Lower lobe of right lung (tissue), 2 donors: ENCODE results near the gene ABHD1. TPM values are rescaled to one million over a fixed set of nuclear protein-coding genes. Genes with fewer than 3 reads are reported as not detected.

Experiments used
- ATAC-seq, 2 donors: fragments of 200-7000 bp; cut with Tn5 transposase; one replicate each; pipeline ENCODE4 v1.9.1; 2020 to 2022; ENCODE audit warnings: mild to moderate bottlenecking in 2 of 2, moderate library complexity in 2 of 2
- DNase-seq: peaks from one replicate; pipeline ENCODE4 v3.0.0-alpha.2; 2020
- H3K27ac ChIP-seq: fragments of 200-600 bp; one replicate; pipeline ENCODE4 v1.8.0; 2022
- H3K27me3 ChIP-seq: fragments of 200-600 bp; one replicate; pipeline ENCODE4 v1.8.0; 2022; ENCODE audit warnings: low read depth
- H3K36me3 ChIP-seq: fragments of 200-600 bp; one replicate; pipeline ENCODE4 v1.8.0; 2022; ENCODE audit warnings: mild to moderate bottlenecking
- H3K4me1 ChIP-seq: fragments of 200-600 bp; one replicate; pipeline ENCODE4 v1.8.0; 2022
- H3K4me3 ChIP-seq: fragments of 200-600 bp; one replicate; pipeline ENCODE4 v1.8.0; 2022; ENCODE audit warnings: mild to moderate bottlenecking
- H3K9me3 ChIP-seq: fragments of 200-600 bp; one replicate; pipeline ENCODE4 v1.8.0; 2022
- CTCF ChIP-seq: fragments of 200-600 bp; IDR thresholded peaks from one replicate; pipeline ENCODE4 v1.8.0; 2022; ENCODE audit warnings: antibody characterized with exemption, mild to moderate bottlenecking
- intact Hi-C: fragments of 100-400 bp; cut with DNase I; formaldehyde crosslinking; loops from one replicate; pipeline ENCODE4 v1.11.0; 2022
- total RNA-seq: library from RNA; stranded (reverse); fragmentation: NEBNext Ultra II Directional; extraction: Animal tissue kit (Norgen Biotek cat#: 25700); gene quantifications from one replicate; pipeline ENCODE4 v1.2.1, GENCODE V29; 2021
- donor health status: DM: no; HTN: yes; CAD: no; lungs with severe emphysema.

The ABHD1 gene
- total RNA-seq, 1 donor from 2014 or later = 0.21 TPM

GRCh38 chr2:27086090-27086723, 37.4 kb upstream of the ABHD1 start:
- intact Hi-C loops = no loop called here
- peak; percentile 95 to 96 for ATAC-seq
- no peaks in the 10 kb centered on the region for H3K9me3 ChIP-seq
- no peaks in the 10 kb centered on the region for H3K36me3 ChIP-seq
- peak overlapping the region; percentile 92 for H3K27ac ChIP-seq
- peaks cover 38% of the 10 kb centered on the region for H3K4me1 ChIP-seq
- H3K27me3 ChIP-seq = no peaks in the 10 kb centered on the region
- DNase-seq = peak; percentile 96
- peak overlapping the region; percentile 73 for H3K4me3 ChIP-seq
- TF ChIP-seq CTCF = peak; percentile 97

DNA sequence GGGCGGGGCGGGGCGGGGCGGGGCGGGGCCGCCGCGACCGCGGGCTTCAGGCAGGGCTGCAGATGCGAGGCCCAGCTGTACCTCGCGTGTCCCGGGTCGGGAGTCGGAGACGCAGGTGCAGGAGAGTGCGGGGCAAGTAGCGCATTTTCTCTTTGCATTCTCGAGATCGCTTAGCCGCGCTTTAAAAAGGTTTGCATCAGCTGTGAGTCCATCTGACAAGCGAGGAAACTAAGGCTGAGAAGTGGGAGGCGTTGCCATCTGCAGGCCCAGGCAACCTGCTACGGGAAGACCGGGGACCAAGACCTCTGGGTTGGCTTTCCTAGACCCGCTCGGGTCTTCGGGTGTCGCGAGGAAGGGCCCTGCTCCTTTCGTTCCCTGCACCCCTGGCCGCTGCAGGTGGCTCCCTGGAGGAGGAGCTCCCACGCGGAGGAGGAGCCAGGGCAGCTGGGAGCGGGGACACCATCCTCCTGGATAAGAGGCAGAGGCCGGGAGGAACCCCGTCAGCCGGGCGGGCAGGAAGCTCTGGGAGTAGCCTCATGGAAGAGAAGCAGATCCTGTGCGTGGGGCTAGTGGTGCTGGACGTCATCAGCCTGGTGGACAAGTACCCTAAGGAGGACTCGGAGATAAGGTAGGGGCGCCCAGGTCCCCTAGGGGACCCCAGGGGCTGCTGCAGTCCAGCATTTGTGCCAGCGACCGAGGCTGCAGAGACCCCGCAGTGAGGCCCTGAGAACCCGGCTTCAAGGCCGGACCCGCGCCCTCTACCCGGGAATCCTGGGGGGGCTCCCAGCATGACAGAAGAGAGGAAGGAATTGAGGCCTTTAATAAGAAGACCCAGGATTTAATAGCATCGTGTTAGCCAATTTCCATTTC, 36.7 kb upstream of the ABHD1 start, which contains the start of gene KHK:
Gene KHK (plus strand): TSS at position 49 of the 870 bp plus-strand sequence. CDS start 488 bp downstream, at position 537.
- DNase-seq (peak; percentile 75), ATAC-seq (peak; percentile 36 to 54)
- H3K27me3 ChIP-seq = no peaks in the 10 kb centered on the region
- no peaks in the 10 kb centered on the region for H3K9me3 ChIP-seq
- peak within 1 kb of the TSS; percentile 92 for H3K27ac ChIP-seq
- H3K4me1 ChIP-seq = peaks cover 32% of the 10 kb centered on the region
- peak; percentile 38 for TF ChIP-seq CTCF
- intact Hi-C loops = no loop called here
- peak within 1 kb of the TSS; percentile 73 for H3K4me3 ChIP-seq
- H3K36me3 ChIP-seq = no peaks in the 10 kb centered on the region

DNA sequence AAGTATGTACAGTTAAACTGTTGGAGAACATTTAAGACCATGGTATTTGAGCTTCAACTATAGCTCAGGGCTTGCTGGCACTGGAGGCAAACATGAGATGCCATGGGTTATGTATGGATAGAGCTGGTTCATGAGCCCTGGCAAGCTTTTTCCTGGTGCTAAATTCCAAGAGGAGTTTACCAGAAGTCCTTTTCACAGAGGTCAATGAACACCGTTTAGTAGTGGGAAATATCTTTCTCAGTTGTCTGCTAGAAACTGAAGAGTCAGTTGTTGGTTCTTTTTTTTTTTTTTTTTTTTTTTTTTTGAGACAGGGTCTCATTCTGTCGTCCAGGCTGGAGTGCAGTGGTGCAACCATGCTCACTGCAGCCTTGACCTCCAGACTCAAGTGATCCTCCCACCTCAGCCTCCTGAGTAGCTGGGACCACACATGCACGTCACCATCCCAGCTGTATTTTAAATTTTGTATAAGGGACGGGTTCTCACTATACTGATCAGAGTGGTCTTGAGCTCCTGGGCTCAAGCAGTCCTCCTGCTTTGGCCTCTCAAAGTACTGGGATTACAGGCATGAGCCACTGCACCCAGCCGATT, 35.7 kb upstream of the ABHD1 start:
- Histone ChIP-seq H3K27ac (no peak overlapping the region), H3K9me3 (no peaks in the 10 kb centered on the region), H3K36me3 (no peaks in the 10 kb centered on the region), H3K4me3 (no peak overlapping the region), H3K4me1 (peaks cover 26% of the 10 kb centered on the region), H3K27me3 (no peaks in the 10 kb centered on the region)
- DNase-seq (no peak), ATAC-seq (no peak)
- intact Hi-C loops = no loop called here
- TF ChIP-seq CTCF = no peak

- ATAC-seq = no peak
- intact Hi-C loops = no loop called here
- Histone ChIP-seq H3K4me3 (no peak overlapping the region), H3K27me3 (no peaks in the 10 kb centered on the region), H3K4me1 (peaks cover 26% of the 10 kb centered on the region), H3K36me3 (no peaks in the 10 kb centered on the region), H3K9me3 (no peaks in the 10 kb centered on the region), H3K27ac (no peak overlapping the region)
- no peak for DNase-seq
- no peak for TF ChIP-seq CTCF
Observed at GRCh38 chr2:27088634-27089033, 35.0 kb upstream of the ABHD1 start.

- DNase-seq (no peak), ATAC-seq (no peak)
- no peaks in the 10 kb centered on the region for H3K27me3 ChIP-seq
- H3K36me3 ChIP-seq = no peaks in the 10 kb centered on the region
- peaks cover 26% of the 10 kb centered on the region for H3K4me1 ChIP-seq
- no peak overlapping the region for H3K4me3 ChIP-seq
- TF ChIP-seq CTCF = no peak
- H3K27ac ChIP-seq = no peak overlapping the region
- intact Hi-C loops = no loop called here
- no peaks in the 10 kb centered on the region for H3K9me3 ChIP-seq
Observed at GRCh38 chr2:27089111-27089954, 34.3 kb upstream of the ABHD1 start.
